Nephron progenitor cell (in vitro differentiated cells): ENCODE measurements around the gene CNTF.

Experiments used
- DNase-seq: peaks from one replicate; pipeline ENCODE4 v3.0.0; 2021
- H3K27ac Mint-ChIP-seq: 2 replicates; pipeline ENCODE4 v1.8.0; 2021; ENCODE audit warnings: mild to moderate bottlenecking, moderate library complexity, mixed read lengths
- H3K27me3 Mint-ChIP-seq: 2 replicates; pipeline ENCODE4 v1.8.0; 2021; ENCODE audit warnings: mild to moderate bottlenecking, low read depth, mixed read lengths; ENCODE audit not compliant: poor library complexity
- H3K36me3 Mint-ChIP-seq: 2 replicates; pipeline ENCODE4 v1.8.0; 2021; ENCODE audit warnings: low read depth, mixed read lengths
- H3K4me1 Mint-ChIP-seq: 2 replicates; pipeline ENCODE4 v1.8.0; 2021; ENCODE audit warnings: mixed read lengths
- H3K4me3 Mint-ChIP-seq: 2 replicates; pipeline ENCODE4 v1.8.0; 2021; ENCODE audit warnings: mild to moderate bottlenecking, moderate library complexity, mixed read lengths
- H3K9me3 Mint-ChIP-seq: 2 replicates; pipeline ENCODE4 v1.8.0; 2021; ENCODE audit warnings: mild to moderate bottlenecking, moderate library complexity, mixed read lengths
- CTCF ChIP-seq: fragments of 200-600 bp; sonication (generic); IDR thresholded peaks from 2 replicates; pipeline ENCODE4 v1.5.0; 2021; ENCODE audit warnings: antibody characterized with exemption

The CNTF gene

GRCh38 chr11:58658623-58659022 is 36.2 kb downstream of the CNTF start:
- H3K9me3 Mint-ChIP-seq: no peaks in the 10 kb centered on the region
- peaks cover 17% of the 10 kb centered on the region for H3K27me3 Mint-ChIP-seq
- no peak overlapping the region for H3K4me3 Mint-ChIP-seq
- no peak overlapping the region for H3K27ac Mint-ChIP-seq
- H3K36me3 Mint-ChIP-seq: no peaks in the 10 kb centered on the region
- DNase-seq: no peak
- no peaks in the 10 kb centered on the region for H3K4me1 Mint-ChIP-seq
- no peak for TF ChIP-seq CTCF

GRCh38 chr11:58659404-58659803 is 36.9 kb downstream of the CNTF start:
- Mint-ChIP-seq H3K9me3 (no peaks in the 10 kb centered on the region), H3K27ac (no peak overlapping the region), H3K4me1 (no peaks in the 10 kb centered on the region), H3K36me3 (no peaks in the 10 kb centered on the region), H3K4me3 (no peak overlapping the region), H3K27me3 (peaks cover 16% of the 10 kb centered on the region)
- no peak for DNase-seq
- no peak for TF ChIP-seq CTCF

- DNase-seq: no peak
- Mint-ChIP-seq H3K9me3 (no peaks in the 10 kb centered on the region), H3K27me3 (peaks cover 14% of the 10 kb centered on the region), H3K36me3 (no peaks in the 10 kb centered on the region), H3K4me3 (no peak overlapping the region), H3K27ac (no peak overlapping the region), H3K4me1 (no peaks in the 10 kb centered on the region)
- TF ChIP-seq CTCF: no peak
Measured at GRCh38 chr11:58659910-58660570, 37.6 kb downstream of the CNTF start.

GRCh38 chr11:58671983-58672633 is 49.6 kb downstream of the CNTF start:
- Mint-ChIP-seq H3K36me3 (no peaks in the 10 kb centered on the region), H3K27ac (no peak overlapping the region), H3K4me3 (no peak overlapping the region), H3K9me3 (no peaks in the 10 kb centered on the region), H3K27me3 (no peaks in the 10 kb centered on the region), H3K4me1 (no peaks in the 10 kb centered on the region)
- TF ChIP-seq CTCF: no peak
- DNase-seq: no peak

- peaks cover 5% of the 10 kb centered on the region for H3K9me3 Mint-ChIP-seq
- H3K27ac Mint-ChIP-seq: no peak overlapping the region
- no peaks in the 10 kb centered on the region for H3K4me1 Mint-ChIP-seq
- no peak for DNase-seq
- H3K27me3 Mint-ChIP-seq: no peaks in the 10 kb centered on the region
- H3K4me3 Mint-ChIP-seq: no peak overlapping the region
- no peaks in the 10 kb centered on the region for H3K36me3 Mint-ChIP-seq
- TF ChIP-seq CTCF: no peak
Measured at GRCh38 chr11:58674609-58675008, 52.1 kb downstream of the CNTF start.
